Measurements from ENCODE around the gene KIAA1328.

The KIAA1328 gene

GRCh38 chr18:36960038-36960437, 131.1 kb downstream of the KIAA1328 start:
- no peaks in the 10 kb centered on the region for H3K9me3 ChIP-seq (ENCODE audit: low read length)
- H3K4me3 ChIP-seq (ENCODE audit: low read depth in 1 of 2, low read length in 2 of 2) = no peak overlapping the region
- no peaks in the 10 kb centered on the region for H3K4me1 ChIP-seq (ENCODE audit: insufficient read depth, low read length)
- no peak overlapping the region for H3K27ac ChIP-seq (ENCODE audit: low read depth, low read length)
- no peaks in the 10 kb centered on the region for H3K36me3 ChIP-seq (ENCODE audit: insufficient read depth, low read length)
- no peaks in the 10 kb centered on the region for H3K27me3 ChIP-seq (ENCODE audit: control insufficient read depth in 1 of 2, insufficient read depth in 2 of 2, low read length in 2 of 2)
- no peak overlapping the region for H3K9ac ChIP-seq (ENCODE audit: low read length)

GRCh38 chr18:36963464-36963863, 134.5 kb downstream of the KIAA1328 start:
- H3K27me3 ChIP-seq (ENCODE audit: control insufficient read depth in 1 of 2, insufficient read depth in 2 of 2, low read length in 2 of 2) = no peaks in the 10 kb centered on the region
- H3K36me3 ChIP-seq (ENCODE audit: insufficient read depth, low read length) = no peaks in the 10 kb centered on the region

GRCh38 chr18:36974686-36975085, 145.8 kb downstream of the KIAA1328 start:
- H3K36me3 ChIP-seq (ENCODE audit: insufficient read depth, low read length) = no peaks in the 10 kb centered on the region
- no peaks in the 10 kb centered on the region for H3K27me3 ChIP-seq (ENCODE audit: control insufficient read depth in 1 of 2, insufficient read depth in 2 of 2, low read length in 2 of 2)
- H3K27ac ChIP-seq (ENCODE audit: low read depth, low read length) = no peak overlapping the region
- H3K4me1 ChIP-seq (ENCODE audit: insufficient read depth, low read length) = no peaks in the 10 kb centered on the region
- H3K9me3 ChIP-seq (ENCODE audit: low read length) = no peaks in the 10 kb centered on the region
- no peak overlapping the region for H3K9ac ChIP-seq (ENCODE audit: low read length)
- no peak overlapping the region for H3K4me3 ChIP-seq (ENCODE audit: low read depth in 1 of 2, low read length in 2 of 2)

More at GRCh38 chr18:36963464-36963863, 134.5 kb downstream of the KIAA1328 start:
- Histone ChIP-seq H3K27ac (ENCODE audit: low read depth, low read length) (no peak overlapping the region), H3K9me3 (ENCODE audit: low read length) (no peaks in the 10 kb centered on the region), H3K9ac (ENCODE audit: low read length) (no peak overlapping the region), H3K4me3 (ENCODE audit: low read depth in 1 of 2, low read length in 2 of 2) (no peak overlapping the region), H3K4me1 (ENCODE audit: insufficient read depth, low read length) (no peaks in the 10 kb centered on the region)

- H3K4me1 ChIP-seq (ENCODE audit: insufficient read depth, low read length) = no peaks in the 10 kb centered on the region
- no peaks in the 10 kb centered on the region for H3K36me3 ChIP-seq (ENCODE audit: insufficient read depth, low read length)
- no peak overlapping the region for H3K4me3 ChIP-seq (ENCODE audit: low read depth in 1 of 2, low read length in 2 of 2)
- no peaks in the 10 kb centered on the region for H3K27me3 ChIP-seq (ENCODE audit: control insufficient read depth in 1 of 2, insufficient read depth in 2 of 2, low read length in 2 of 2)
- no peak overlapping the region for H3K27ac ChIP-seq (ENCODE audit: low read depth, low read length)
- H3K9me3 ChIP-seq (ENCODE audit: low read length) = no peaks in the 10 kb centered on the region
- H3K9ac ChIP-seq (ENCODE audit: low read length) = no peak overlapping the region
Observed at GRCh38 chr18:36977121-36977520, 148.2 kb downstream of the KIAA1328 start.

- Histone ChIP-seq H3K36me3 (ENCODE audit: insufficient read depth, low read length) (no peaks in the 10 kb centered on the region), H3K27me3 (ENCODE audit: control insufficient read depth in 1 of 2, insufficient read depth in 2 of 2, low read length in 2 of 2) (no peaks in the 10 kb centered on the region), H3K27ac (ENCODE audit: low read depth, low read length) (no peak overlapping the region), H3K9me3 (ENCODE audit: low read length) (no peaks in the 10 kb centered on the region), H3K9ac (ENCODE audit: low read length) (no peak overlapping the region), H3K4me1 (ENCODE audit: insufficient read depth, low read length) (no peaks in the 10 kb centered on the region), H3K4me3 (ENCODE audit: low read depth in 1 of 2, low read length in 2 of 2) (no peak overlapping the region)
Observed at GRCh38 chr18:36993068-36993467, 164.1 kb downstream of the KIAA1328 start.

- Histone ChIP-seq H3K27ac (ENCODE audit: low read depth, low read length) (no peak overlapping the region), H3K4me1 (ENCODE audit: insufficient read depth, low read length) (no peaks in the 10 kb centered on the region), H3K36me3 (ENCODE audit: insufficient read depth, low read length) (no peaks in the 10 kb centered on the region), H3K9me3 (ENCODE audit: low read length) (no peaks in the 10 kb centered on the region), H3K27me3 (ENCODE audit: control insufficient read depth in 1 of 2, insufficient read depth in 2 of 2, low read length in 2 of 2) (no peaks in the 10 kb centered on the region), H3K9ac (ENCODE audit: low read length) (no peak overlapping the region), H3K4me3 (ENCODE audit: low read depth in 1 of 2, low read length in 2 of 2) (no peak overlapping the region)
Observed at GRCh38 chr18:37006742-37007141, 177.8 kb downstream of the KIAA1328 start.

- H3K27me3 ChIP-seq (ENCODE audit: control insufficient read depth in 1 of 2, insufficient read depth in 2 of 2, low read length in 2 of 2) = no peaks in the 10 kb centered on the region
- H3K4me1 ChIP-seq (ENCODE audit: insufficient read depth, low read length) = no peaks in the 10 kb centered on the region
- H3K9me3 ChIP-seq (ENCODE audit: low read length) = peaks cover 13% of the 10 kb centered on the region
- H3K36me3 ChIP-seq (ENCODE audit: insufficient read depth, low read length) = no peaks in the 10 kb centered on the region
- no peak overlapping the region for H3K4me3 ChIP-seq (ENCODE audit: low read depth in 1 of 2, low read length in 2 of 2)
- H3K9ac ChIP-seq (ENCODE audit: low read length) = no peak overlapping the region
- no peak overlapping the region for H3K27ac ChIP-seq (ENCODE audit: low read depth, low read length)
Observed at GRCh38 chr18:37012452-37012851, 183.5 kb downstream of the KIAA1328 start.

- H3K9ac ChIP-seq (ENCODE audit: low read length) = no peak overlapping the region
- no peaks in the 10 kb centered on the region for H3K27me3 ChIP-seq (ENCODE audit: control insufficient read depth in 1 of 2, insufficient read depth in 2 of 2, low read length in 2 of 2)
- no peak overlapping the region for H3K27ac ChIP-seq (ENCODE audit: low read depth, low read length)
- H3K36me3 ChIP-seq (ENCODE audit: insufficient read depth, low read length) = peaks cover 5% of the 10 kb centered on the region
- no peak overlapping the region for H3K4me3 ChIP-seq (ENCODE audit: low read depth in 1 of 2, low read length in 2 of 2)
- H3K4me1 ChIP-seq (ENCODE audit: insufficient read depth, low read length) = no peaks in the 10 kb centered on the region
- peaks cover 17% of the 10 kb centered on the region for H3K9me3 ChIP-seq (ENCODE audit: low read length)
Observed at GRCh38 chr18:37019157-37019827, 190.4 kb downstream of the KIAA1328 start.

- no peak overlapping the region for H3K9ac ChIP-seq (ENCODE audit: low read length)
- H3K4me3 ChIP-seq (ENCODE audit: low read depth in 1 of 2, low read length in 2 of 2) = no peak overlapping the region
- H3K27ac ChIP-seq (ENCODE audit: low read depth, low read length) = no peak overlapping the region
- H3K36me3 ChIP-seq (ENCODE audit: insufficient read depth, low read length) = no peaks in the 10 kb centered on the region
- peaks cover 4% of the 10 kb centered on the region for H3K9me3 ChIP-seq (ENCODE audit: low read length)
- H3K4me1 ChIP-seq (ENCODE audit: insufficient read depth, low read length) = no peaks in the 10 kb centered on the region
- H3K27me3 ChIP-seq (ENCODE audit: control insufficient read depth in 1 of 2, insufficient read depth in 2 of 2, low read length in 2 of 2) = no peaks in the 10 kb centered on the region
Observed at GRCh38 chr18:37033419-37033818, 204.5 kb downstream of the KIAA1328 start.

GRCh38 chr18:37042381-37042780, 213.5 kb downstream of the KIAA1328 start:
- Histone ChIP-seq H3K27me3 (ENCODE audit: control insufficient read depth in 1 of 2, insufficient read depth in 2 of 2, low read length in 2 of 2) (no peaks in the 10 kb centered on the region), H3K27ac (ENCODE audit: low read depth, low read length) (no peak overlapping the region), H3K4me3 (ENCODE audit: low read depth in 1 of 2, low read length in 2 of 2) (no peak overlapping the region), H3K36me3 (ENCODE audit: insufficient read depth, low read length) (no peaks in the 10 kb centered on the region), H3K9me3 (ENCODE audit: low read length) (peaks cover 8% of the 10 kb centered on the region), H3K9ac (ENCODE audit: low read length) (no peak overlapping the region), H3K4me1 (ENCODE audit: insufficient read depth, low read length) (no peaks in the 10 kb centered on the region)

GRCh38 chr18:37055137-37055802, 226.3 kb downstream of the KIAA1328 start:
- H3K27ac ChIP-seq (ENCODE audit: low read depth, low read length) = no peak overlapping the region
- no peak overlapping the region for H3K9ac ChIP-seq (ENCODE audit: low read length)
- H3K36me3 ChIP-seq (ENCODE audit: insufficient read depth, low read length) = no peaks in the 10 kb centered on the region
- H3K9me3 ChIP-seq (ENCODE audit: low read length) = no peaks in the 10 kb centered on the region
- H3K4me3 ChIP-seq (ENCODE audit: low read depth in 1 of 2, low read length in 2 of 2) = no peak overlapping the region
- H3K27me3 ChIP-seq (ENCODE audit: control insufficient read depth in 1 of 2, insufficient read depth in 2 of 2, low read length in 2 of 2) = no peaks in the 10 kb centered on the region
- no peaks in the 10 kb centered on the region for H3K4me1 ChIP-seq (ENCODE audit: insufficient read depth, low read length)

- Histone ChIP-seq H3K4me3 (ENCODE audit: low read depth in 1 of 2, low read length in 2 of 2) (no peak overlapping the region), H3K27ac (ENCODE audit: low read depth, low read length) (no peak overlapping the region), H3K4me1 (ENCODE audit: insufficient read depth, low read length) (peaks cover 6% of the 10 kb centered on the region), H3K9ac (ENCODE audit: low read length) (no peak overlapping the region), H3K27me3 (ENCODE audit: control insufficient read depth in 1 of 2, insufficient read depth in 2 of 2, low read length in 2 of 2) (no peaks in the 10 kb centered on the region), H3K36me3 (ENCODE audit: insufficient read depth, low read length) (no peaks in the 10 kb centered on the region), H3K9me3 (ENCODE audit: low read length) (no peaks in the 10 kb centered on the region)
Observed at GRCh38 chr18:37064187-37064586, 235.3 kb downstream of the KIAA1328 start.
